ENCODE data around the gene DENR. TPM values are rescaled to one million over a fixed set of nuclear protein-coding genes. Genes with fewer than 3 reads are reported as not detected.

Gene DENR
- total and polyA plus RNA-seq, 2 of the 13 experiments (the other 11 are each of a cell fraction or from before 2014, with no cell fraction given), result 30.0 to 59.1 TPM

GRCh38 chr12:122721057-122721545 is 31.5 kb upstream of the DENR start (continued):
- TF ChIP-seq BCLAF1 (IDR thresholded peaks at IDR 0.05), result no peak
- TF ChIP-seq ZNF616 (CRISPR knock-in tag; IDR thresholded peaks at IDR 0.05; ENCODE audit: low read depth), result no peak
- no peak for TF ChIP-seq ZNF138 (CRISPR knock-in tag; IDR thresholded peaks at IDR 0.05; ENCODE audit: low read depth)
- TF ChIP-seq CREBL2 (CRISPR knock-in tag; IDR thresholded peaks at IDR 0.05; ENCODE audit: borderline replicate concordance), result no peak
- no peak for TF ChIP-seq CC2D1A (CRISPR knock-in tag; IDR thresholded peaks at IDR 0.05)
- no peak for TF ChIP-seq IRF9 (CRISPR knock-in tag; IDR thresholded peaks at IDR 0.05; ENCODE audit: borderline replicate concordance)
- TF ChIP-seq MXD4 (CRISPR knock-in tag; IDR thresholded peaks at IDR 0.05), result no peak
- peak; percentile 46; the same call in 1 of the 2 replicates for TF ChIP-seq ZNF292 (CRISPR knock-in tag; IDR thresholded peaks at IDR 0.05; ENCODE audit: borderline replicate concordance, low read depth)
- TF ChIP-seq SOX5 (CRISPR knock-in tag; IDR thresholded peaks at IDR 0.05; ENCODE audit: borderline replicate concordance), result peak; percentile 78; the same call in 1 of the 2 replicates
- no peak for TF ChIP-seq BRD4 (CRISPR knock-in tag; IDR thresholded peaks at IDR 0.05)
- no peak for TF ChIP-seq ZNF564 (CRISPR knock-in tag; IDR thresholded peaks at IDR 0.05)
- no peak for TF ChIP-seq ZBTB40 (IDR thresholded peaks at IDR 0.05)
- no peak for TF ChIP-seq ZBTB40 (CRISPR knock-in tag; IDR thresholded peaks at IDR 0.05)
- TF ChIP-seq ZFP90 (CRISPR knock-in tag; IDR thresholded peaks at IDR 0.05; ENCODE audit: borderline replicate concordance), result 0 out of 2 replicates have a peak, but pooled peaks have one; percentile 51
- TF ChIP-seq ZNF775 (CRISPR knock-in tag; IDR thresholded peaks at IDR 0.05; ENCODE audit: borderline replicate concordance), result no peak
- no peak for TF ChIP-seq BATF2 (CRISPR knock-in tag; IDR thresholded peaks at IDR 0.05)
